G401.6 (cell line): ENCODE results near the gene CUL5.
"Not testable (repeated sequence)": the region's sequence is repeated elsewhere in the genome, so short reads cannot be mapped to it uniquely, and the experiment has no call there.

ENCODE experiments used
- FAIRE-seq: peaks from 2 replicates; lab custom pipeline; 2012; peaks lifted over from hg19 to GRCh38; lab: Jason Lieb, UNC

The CUL5 gene

DNA sequence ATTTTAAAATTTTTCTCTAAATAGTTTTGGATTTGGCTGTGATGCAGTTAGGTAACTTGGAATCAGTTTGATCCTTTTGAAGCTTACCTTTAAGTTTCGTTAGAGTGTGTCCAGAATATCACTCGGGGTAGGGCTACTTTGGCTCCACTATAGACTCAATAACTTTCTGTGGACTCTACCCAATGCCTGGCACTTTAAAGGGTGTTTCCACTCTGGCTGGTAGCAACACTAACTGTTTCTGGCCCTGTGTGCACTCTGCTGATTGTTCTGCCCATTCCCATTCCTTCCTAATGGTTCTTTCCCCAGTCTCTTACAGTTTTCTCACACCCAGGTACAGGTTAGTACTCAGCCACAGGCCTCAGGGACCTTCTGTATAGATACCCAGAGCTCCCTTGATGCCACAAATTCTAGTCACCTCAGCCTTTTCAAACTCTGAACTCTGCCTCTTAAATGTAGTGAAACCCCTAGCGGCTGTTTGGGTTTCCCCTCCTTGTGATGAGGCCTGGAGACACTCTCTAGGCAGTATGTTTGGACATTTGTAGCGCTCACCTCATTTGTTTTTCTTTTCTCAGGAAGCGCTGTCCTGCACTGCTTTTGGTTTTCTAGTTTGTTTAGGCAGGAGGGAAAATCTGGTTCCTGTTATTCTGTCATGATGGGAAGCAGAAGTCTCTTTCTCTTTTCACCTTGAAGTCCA is 16.8 kb downstream of the CUL5 start:
- FAIRE-seq: no peak

DNA sequence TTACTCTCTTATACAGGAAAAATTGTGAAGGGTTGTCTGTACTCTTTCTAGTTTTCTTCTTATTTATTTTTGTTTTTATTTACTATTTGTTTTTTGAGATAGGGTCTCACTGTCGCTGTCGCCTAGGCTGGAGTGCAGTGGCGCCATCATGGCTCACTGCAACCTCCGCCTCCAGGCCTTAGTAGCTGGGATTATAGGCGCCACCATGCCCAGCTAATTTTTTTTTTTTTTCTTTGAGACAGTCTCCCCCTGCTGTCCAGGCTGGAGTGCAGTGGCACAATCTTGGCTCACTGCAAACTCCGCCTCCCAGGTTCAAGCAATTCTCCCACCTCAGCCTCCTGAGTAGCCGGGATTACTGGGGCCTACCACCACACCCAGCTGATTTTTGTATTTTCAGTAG is 18.4 kb downstream of the CUL5 start:
- FAIRE-seq: no peak

- FAIRE-seq: not testable (repeated sequence)
Measured at GRCh38 chr11:108028822-108029441, 20.2 kb downstream of the CUL5 start.

- not testable (repeated sequence) for FAIRE-seq
Measured at GRCh38 chr11:108031604-108032003, 22.9 kb downstream of the CUL5 start.

GRCh38 chr11:108032800-108033199 is 24.1 kb downstream of the CUL5 start:
- FAIRE-seq: no peak

- FAIRE-seq: no peak
Measured at GRCh38 chr11:108034034-108034433, 25.3 kb downstream of the CUL5 start.

DNA sequence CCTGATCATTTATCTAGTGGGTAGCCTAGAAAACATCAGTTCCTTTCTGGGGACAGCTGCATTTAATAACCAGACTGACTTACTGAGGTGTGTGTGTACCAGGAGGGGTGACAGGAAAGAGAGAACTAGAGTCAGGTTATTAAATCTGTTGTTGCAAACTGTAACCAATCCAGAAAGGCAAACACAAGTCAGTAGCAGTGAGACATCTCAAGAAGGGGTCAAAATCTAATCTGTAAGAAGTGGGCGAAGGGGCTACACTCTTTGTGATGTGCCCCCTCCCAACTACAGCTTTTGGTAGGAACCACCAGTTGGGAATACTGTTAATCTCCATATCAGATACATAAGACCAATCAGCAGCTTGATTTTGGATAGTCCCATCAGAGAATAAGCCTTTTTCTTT is 26.3 kb downstream of the CUL5 start:
- FAIRE-seq: no peak

- no peak for FAIRE-seq
Measured at GRCh38 chr11:108035690-108036089, 27.0 kb downstream of the CUL5 start.

DNA sequence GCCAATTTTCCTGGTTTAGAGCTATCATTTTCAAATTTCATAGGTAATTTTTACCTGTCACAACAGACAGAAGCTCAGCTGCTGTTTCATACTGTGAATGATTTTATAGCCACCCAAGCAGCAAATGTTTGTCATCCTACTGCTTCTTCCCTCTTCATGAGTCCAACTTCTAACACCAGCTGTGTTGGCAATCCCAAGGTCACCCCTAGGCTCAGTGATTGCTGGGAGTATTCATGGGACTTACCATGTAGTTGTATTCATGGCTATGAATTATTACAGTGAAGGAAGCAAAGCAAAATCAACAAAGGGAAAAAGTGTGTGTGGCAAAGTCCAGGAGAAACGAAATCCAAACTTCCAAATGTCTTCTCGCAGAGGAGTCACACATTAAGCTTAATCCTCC is 28.5 kb downstream of the CUL5 start:
- no peak for FAIRE-seq

DNA sequence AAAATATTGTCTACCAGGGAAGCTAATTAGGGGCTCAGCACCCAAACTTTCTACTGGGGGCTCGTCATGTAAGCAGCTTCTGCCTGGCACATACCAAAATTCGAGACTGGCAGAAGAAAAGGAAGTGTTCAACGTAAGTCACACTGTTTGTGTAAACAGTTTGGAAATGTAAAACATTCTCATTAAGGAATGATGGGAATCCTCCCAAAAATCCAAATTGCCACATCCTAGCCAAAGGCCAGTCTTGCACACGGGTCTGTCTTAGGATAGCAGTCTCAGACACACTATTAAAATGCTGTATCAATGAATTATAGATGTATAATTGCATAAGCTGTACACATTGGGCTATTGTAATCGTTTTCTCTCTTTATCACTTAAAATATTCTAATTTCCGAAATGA is 28.9 kb downstream of the CUL5 start:
- FAIRE-seq: no peak

DNA sequence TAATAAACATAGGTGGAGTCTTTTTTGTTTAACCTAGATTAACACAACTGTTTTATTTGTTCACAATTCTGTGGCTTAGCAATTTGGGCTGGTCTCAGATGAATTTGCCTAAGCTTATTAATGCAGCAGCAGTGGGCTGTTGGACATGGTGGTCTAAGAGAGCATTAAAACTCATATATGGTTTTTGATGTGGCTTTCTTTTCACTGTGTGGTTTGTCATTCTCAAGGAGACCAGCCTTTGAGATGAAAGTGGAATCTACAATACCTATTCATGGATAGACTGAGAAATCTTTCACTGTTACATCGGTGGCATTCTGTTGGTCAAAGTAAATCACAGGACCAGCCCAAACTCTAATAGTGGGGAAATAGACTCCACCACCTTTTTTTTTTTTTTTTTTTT is 39.6 kb downstream of the CUL5 start:
- no peak for FAIRE-seq

GRCh38 chr11:108062336-108062735 is 53.6 kb downstream of the CUL5 start:
- FAIRE-seq: peak; percentile 90

- FAIRE-seq: peak; percentile 63
Measured at GRCh38 chr11:108063410-108063809, 54.7 kb downstream of the CUL5 start.

DNA sequence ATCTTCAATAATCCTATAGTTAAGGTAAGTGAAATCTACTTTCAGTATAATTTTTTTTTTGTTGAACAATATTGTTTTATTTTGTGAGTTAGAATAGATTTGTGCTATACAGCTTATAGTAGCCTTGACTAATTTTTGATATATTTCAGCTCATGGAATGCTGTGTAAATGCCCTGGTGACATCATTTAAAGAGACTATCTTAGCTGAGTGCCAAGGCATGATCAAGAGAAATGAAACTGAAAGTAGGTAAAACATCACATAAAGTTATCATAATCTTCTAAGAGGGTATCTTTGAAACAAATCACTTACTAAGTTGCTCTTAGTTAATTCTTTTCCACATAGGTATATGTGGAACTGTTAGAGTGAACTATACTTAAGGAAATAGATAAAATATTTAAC is 61.2 kb downstream of the CUL5 start:
- peak; percentile 11 for FAIRE-seq

- no peak for FAIRE-seq
Measured at GRCh38 chr11:108084811-108085210, 76.1 kb downstream of the CUL5 start.

GRCh38 chr11:108085672-108086071 is 77.0 kb downstream of the CUL5 start:
- FAIRE-seq: no peak

DNA sequence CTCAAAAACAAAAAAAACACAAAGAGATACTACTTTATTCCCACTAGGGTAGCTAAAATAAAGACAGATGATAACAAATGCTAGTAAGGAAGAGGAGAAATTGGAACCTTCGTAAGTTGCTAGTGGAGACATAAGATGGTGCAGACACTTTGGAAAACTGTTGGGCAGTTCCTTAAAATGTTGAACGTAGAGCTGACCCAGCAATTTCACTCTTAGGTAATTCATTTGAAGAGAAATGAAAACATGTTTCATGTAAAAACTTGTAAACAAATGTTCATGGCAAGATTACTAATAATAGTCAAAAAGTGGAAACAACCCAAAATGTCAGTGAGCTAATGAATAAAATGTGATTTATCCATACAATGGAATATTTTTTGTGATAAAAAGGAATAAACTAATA is 83.4 kb downstream of the CUL5 start:
- no peak for FAIRE-seq

GRCh38 chr11:108093128-108093904 is 84.6 kb downstream of the CUL5 start:
- no peak for FAIRE-seq

DNA sequence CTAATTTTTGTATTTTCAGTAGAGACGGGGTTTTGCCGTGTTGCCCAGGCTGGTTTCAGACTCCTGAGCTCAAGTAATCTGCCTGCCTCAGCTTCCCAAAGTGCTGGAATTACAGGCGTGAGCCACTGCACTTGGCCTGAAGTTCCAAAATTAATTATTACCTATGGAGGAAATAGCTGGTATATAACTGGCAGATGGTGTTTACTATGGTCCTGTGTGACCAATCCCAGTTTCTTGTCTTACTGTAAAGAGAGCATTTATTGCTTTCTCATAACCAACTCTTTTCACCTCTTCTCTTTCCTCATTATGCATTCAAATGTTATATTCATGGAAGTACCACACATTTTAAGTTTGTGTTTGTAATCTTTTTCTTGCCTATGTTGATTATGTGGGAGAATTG is 88.5 kb downstream of the CUL5 start:
- FAIRE-seq: no peak

DNA sequence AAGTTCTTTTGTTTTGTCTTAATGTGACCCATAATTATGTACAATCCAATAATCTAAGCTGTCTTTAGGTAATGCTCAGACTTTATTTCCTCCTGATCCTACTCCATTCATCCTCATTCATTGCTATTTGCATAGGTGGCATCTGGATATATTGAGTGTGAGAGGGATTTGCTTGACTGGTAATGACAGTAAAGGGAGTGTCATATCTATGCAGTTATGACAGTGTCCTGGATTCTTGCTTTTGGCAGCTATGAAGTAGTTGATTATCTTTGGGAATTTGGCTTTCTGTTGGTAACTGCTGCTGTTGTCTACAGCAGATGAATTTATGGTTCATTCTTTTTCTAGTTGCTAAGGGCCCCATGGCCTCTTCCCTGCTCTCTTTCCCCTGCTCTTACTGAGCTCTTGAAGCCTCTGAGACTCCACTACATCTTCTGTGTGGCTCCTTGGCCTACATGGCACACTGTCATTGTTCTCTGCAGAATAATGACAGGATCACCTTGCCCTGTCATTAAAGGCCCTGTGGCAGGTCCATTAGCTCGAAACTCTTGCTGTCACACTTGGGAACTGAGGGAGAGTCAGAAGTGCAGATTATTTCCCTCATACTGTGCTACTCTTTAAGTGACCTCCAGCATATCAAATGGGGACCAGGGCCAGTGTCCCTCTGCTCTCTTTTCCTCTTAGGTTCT is 92.5 kb downstream of the CUL5 start:
- no peak for FAIRE-seq

GRCh38 chr11:108111126-108111525 is 102.4 kb downstream of the CUL5 start:
- FAIRE-seq: no peak

- no peak for FAIRE-seq
Measured at GRCh38 chr11:108112057-108112456, 103.4 kb downstream of the CUL5 start.
